PC-9 (cell line): ENCODE data around the gene VWA3A.
"Not testable (repeated sequence)": the region's sequence is repeated elsewhere in the genome, so short reads cannot be mapped to it uniquely, and the experiment has no call there.

Source experiments
- EZH2 ChIP-seq: fragments of 200-600 bp; sonication (generic); IDR thresholded peaks from 2 replicates; pipeline ENCODE4 v1.8.0; 2017; ENCODE audit warnings: antibody characterized with exemption, low read depth
- TF ChIP-seq, protein P1 (sequence below): fragments of 200-600 bp; sonication (generic); conservative IDR thresholded peaks from 2 replicates; pipeline ENCODE4 v1.6.1; 2017; ENCODE audit warnings: mixed run types, antibody characterized with exemption, mild to moderate bottlenecking, moderate library complexity

DNA sequence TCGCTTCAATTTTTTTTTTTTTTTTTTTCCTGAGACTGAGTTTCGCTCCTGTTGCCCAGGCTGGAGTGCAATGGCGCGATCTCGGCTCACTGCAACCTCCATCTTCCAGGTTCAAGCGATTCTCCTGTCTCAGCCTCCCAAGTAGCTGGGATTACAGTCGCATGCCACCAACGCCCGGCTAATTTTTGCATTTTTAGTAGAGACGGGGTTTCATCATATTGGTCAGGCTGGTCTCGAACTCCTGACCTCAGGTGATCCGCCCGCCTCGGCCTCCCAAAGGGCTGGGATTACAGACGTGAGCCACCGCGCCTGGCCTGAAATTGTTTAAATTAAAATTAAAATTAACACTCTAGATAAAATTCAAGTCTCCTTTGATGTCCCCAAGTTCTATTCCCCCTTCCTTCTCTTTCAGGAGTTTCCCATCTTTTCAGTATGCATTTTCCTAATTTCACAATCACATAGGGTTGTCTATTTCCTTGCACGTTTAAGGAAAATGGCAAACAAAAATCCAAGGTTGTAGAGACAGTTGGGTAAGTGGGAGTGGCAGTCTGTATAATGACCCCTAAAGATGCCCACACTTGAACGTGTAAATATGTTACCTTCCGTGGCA, 104.3 kb downstream of the VWA3A start:
- TF ChIP-seq, protein P1, sequence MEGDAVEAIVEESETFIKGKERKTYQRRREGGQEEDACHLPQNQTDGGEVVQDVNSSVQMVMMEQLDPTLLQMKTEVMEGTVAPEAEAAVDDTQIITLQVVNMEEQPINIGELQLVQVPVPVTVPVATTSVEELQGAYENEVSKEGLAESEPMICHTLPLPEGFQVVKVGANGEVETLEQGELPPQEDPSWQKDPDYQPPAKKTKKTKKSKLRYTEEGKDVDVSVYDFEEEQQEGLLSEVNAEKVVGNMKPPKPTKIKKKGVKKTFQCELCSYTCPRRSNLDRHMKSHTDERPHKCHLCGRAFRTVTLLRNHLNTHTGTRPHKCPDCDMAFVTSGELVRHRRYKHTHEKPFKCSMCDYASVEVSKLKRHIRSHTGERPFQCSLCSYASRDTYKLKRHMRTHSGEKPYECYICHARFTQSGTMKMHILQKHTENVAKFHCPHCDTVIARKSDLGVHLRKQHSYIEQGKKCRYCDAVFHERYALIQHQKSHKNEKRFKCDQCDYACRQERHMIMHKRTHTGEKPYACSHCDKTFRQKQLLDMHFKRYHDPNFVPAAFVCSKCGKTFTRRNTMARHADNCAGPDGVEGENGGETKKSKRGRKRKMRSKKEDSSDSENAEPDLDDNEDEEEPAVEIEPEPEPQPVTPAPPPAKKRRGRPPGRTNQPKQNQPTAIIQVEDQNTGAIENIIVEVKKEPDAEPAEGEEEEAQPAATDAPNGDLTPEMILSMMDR = not testable (repeated sequence)
- not testable (repeated sequence) for TF ChIP-seq EZH2
